ENCODE results near the gene DMRTC2. TPM values are rescaled to one million over a fixed set of nuclear protein-coding genes. Genes with fewer than 3 reads are reported as not detected.
A peak's percentile ranks its signal among the peaks of the same experiment; 100 is the strongest.

DMRTC2 gene
- total and polyA plus RNA-seq, 2 of the 8 experiments (the other 6 are each of a cell fraction or from before 2014, with no cell fraction given) = not detected

DNA sequence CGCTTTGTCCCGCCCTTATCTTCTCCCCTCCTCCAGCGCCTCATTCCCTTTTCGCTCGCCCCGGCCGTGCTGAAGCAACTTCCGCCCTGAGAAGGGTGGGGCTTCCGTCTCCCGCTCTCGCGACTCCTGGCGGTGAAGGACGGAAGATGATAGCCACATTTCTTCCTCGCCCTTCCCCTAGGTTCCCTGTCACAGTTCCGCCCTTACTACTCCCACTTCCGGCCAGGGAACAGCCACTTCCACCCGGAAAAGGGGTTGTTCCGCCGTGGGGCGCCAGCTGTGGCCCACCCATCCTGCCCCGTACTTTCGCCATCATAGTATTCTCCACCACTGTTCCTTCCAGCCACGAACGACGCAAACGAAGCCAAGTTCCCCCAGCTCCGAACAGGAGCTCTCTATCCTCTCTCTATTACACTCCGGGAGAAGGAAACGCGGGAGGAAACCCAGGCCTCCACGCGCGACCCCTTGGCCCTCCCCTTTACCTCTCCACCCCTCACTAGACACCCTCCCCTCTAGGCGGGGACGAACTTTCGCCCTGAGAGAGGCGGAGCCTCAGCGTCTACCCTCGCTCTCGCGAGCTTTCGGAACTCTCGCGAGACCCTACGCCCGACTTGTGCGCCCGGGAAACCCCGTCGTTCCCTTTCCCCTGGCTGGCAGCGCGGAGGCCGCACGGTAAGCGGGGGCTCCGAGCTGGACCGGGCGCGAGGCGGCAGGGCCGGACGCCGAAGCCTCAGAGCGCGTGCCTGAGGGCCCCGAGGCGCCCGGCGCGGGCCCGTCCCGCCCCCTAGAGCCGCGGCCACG, 15.0 kb downstream of the DMRTC2 start, which contains the start of gene RPS19 (continued):
- TF ChIP-seq, protein P1, sequence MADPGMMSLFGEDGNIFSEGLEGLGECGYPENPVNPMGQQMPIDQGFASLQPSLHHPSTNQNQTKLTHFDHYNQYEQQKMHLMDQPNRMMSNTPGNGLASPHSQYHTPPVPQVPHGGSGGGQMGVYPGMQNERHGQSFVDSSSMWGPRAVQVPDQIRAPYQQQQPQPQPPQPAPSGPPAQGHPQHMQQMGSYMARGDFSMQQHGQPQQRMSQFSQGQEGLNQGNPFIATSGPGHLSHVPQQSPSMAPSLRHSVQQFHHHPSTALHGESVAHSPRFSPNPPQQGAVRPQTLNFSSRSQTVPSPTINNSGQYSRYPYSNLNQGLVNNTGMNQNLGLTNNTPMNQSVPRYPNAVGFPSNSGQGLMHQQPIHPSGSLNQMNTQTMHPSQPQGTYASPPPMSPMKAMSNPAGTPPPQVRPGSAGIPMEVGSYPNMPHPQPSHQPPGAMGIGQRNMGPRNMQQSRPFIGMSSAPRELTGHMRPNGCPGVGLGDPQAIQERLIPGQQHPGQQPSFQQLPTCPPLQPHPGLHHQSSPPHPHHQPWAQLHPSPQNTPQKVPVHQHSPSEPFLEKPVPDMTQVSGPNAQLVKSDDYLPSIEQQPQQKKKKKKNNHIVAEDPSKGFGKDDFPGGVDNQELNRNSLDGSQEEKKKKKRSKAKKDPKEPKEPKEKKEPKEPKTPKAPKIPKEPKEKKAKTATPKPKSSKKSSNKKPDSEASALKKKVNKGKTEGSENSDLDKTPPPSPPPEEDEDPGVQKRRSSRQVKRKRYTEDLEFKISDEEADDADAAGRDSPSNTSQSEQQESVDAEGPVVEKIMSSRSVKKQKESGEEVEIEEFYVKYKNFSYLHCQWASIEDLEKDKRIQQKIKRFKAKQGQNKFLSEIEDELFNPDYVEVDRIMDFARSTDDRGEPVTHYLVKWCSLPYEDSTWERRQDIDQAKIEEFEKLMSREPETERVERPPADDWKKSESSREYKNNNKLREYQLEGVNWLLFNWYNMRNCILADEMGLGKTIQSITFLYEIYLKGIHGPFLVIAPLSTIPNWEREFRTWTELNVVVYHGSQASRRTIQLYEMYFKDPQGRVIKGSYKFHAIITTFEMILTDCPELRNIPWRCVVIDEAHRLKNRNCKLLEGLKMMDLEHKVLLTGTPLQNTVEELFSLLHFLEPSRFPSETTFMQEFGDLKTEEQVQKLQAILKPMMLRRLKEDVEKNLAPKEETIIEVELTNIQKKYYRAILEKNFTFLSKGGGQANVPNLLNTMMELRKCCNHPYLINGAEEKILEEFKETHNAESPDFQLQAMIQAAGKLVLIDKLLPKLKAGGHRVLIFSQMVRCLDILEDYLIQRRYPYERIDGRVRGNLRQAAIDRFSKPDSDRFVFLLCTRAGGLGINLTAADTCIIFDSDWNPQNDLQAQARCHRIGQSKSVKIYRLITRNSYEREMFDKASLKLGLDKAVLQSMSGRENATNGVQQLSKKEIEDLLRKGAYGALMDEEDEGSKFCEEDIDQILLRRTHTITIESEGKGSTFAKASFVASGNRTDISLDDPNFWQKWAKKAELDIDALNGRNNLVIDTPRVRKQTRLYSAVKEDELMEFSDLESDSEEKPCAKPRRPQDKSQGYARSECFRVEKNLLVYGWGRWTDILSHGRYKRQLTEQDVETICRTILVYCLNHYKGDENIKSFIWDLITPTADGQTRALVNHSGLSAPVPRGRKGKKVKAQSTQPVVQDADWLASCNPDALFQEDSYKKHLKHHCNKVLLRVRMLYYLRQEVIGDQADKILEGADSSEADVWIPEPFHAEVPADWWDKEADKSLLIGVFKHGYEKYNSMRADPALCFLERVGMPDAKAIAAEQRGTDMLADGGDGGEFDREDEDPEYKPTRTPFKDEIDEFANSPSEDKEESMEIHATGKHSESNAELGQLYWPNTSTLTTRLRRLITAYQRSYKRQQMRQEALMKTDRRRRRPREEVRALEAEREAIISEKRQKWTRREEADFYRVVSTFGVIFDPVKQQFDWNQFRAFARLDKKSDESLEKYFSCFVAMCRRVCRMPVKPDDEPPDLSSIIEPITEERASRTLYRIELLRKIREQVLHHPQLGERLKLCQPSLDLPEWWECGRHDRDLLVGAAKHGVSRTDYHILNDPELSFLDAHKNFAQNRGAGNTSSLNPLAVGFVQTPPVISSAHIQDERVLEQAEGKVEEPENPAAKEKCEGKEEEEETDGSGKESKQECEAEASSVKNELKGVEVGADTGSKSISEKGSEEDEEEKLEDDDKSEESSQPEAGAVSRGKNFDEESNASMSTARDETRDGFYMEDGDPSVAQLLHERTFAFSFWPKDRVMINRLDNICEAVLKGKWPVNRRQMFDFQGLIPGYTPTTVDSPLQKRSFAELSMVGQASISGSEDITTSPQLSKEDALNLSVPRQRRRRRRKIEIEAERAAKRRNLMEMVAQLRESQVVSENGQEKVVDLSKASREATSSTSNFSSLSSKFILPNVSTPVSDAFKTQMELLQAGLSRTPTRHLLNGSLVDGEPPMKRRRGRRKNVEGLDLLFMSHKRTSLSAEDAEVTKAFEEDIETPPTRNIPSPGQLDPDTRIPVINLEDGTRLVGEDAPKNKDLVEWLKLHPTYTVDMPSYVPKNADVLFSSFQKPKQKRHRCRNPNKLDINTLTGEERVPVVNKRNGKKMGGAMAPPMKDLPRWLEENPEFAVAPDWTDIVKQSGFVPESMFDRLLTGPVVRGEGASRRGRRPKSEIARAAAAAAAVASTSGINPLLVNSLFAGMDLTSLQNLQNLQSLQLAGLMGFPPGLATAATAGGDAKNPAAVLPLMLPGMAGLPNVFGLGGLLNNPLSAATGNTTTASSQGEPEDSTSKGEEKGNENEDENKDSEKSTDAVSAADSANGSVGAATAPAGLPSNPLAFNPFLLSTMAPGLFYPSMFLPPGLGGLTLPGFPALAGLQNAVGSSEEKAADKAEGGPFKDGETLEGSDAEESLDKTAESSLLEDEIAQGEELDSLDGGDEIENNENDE (IDR thresholded peaks at IDR 0.05; ENCODE audit: insufficient replicate concordance, low read length) = no peak
- TF ChIP-seq TAF7 (optimal IDR thresholded peaks at IDR 0.05; ENCODE audit: borderline replicate concordance, low read depth, low read length) (peak; percentile 99), CREB1 (IDR thresholded peaks at IDR 0.05) (peak; percentile 89), KDM1A (IDR thresholded peaks at IDR 0.05; ENCODE audit: borderline replicate concordance, low read length) (peak; percentile 43), SP1 (IDR thresholded peaks at IDR 0.05; ENCODE audit: low read depth, low read length) (peak; percentile 96), BRCA1 (IDR thresholded peaks at IDR 0.05; ENCODE audit: low read depth, low read length) (peak; percentile 99), YY1 (IDR thresholded peaks at IDR 0.05; ENCODE audit: low read depth, low read length) (0 out of 2 replicates have a peak, but pooled peaks have one; percentile 1)
- TF ChIP-seq, protein P2, sequence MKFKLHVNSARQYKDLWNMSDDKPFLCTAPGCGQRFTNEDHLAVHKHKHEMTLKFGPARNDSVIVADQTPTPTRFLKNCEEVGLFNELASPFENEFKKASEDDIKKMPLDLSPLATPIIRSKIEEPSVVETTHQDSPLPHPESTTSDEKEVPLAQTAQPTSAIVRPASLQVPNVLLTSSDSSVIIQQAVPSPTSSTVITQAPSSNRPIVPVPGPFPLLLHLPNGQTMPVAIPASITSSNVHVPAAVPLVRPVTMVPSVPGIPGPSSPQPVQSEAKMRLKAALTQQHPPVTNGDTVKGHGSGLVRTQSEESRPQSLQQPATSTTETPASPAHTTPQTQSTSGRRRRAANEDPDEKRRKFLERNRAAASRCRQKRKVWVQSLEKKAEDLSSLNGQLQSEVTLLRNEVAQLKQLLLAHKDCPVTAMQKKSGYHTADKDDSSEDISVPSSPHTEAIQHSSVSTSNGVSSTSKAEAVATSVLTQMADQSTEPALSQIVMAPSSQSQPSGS (IDR thresholded peaks at IDR 0.05; ENCODE audit: low read length) = peak; percentile 93; the same call in 1 of the 2 replicates
